PFSK-1 (cell line): ENCODE measurements around the gene NME7.

Source experiments
- FOXP2 ChIP-seq: optimal IDR thresholded peaks from 2 replicates; pipeline ENCODE3; 2011; ENCODE audit warnings: borderline replicate concordance, control low read depth, inconsistent platforms; ENCODE audit not compliant: insufficient read depth; ENCODE audit errors: extremely low read length, extremely low read depth
- POLR2AphosphoS5 ChIP-seq: IDR thresholded peaks from 2 replicates; pipeline ENCODE4 v1.6.1; 2012; ENCODE audit warnings: low read depth, mild to moderate bottlenecking, control low read depth, low read length, moderate library complexity
- REST ChIP-seq, 2 experiments: IDR thresholded peaks; 2 replicates each; pipeline versions ENCODE4 v1.6.1 to v1.8.0; 2011 to 2012; ENCODE audit warnings: low read depth in 2 of 2, low read length in 2 of 2, control low read depth in 1 of 2, inconsistent platforms in 1 of 2, mild to moderate bottlenecking in 1 of 2, moderate library complexity in 1 of 2; ENCODE audit not compliant: insufficient read depth in 1 of 2
- SIN3A ChIP-seq: IDR thresholded peaks from 2 replicates; pipeline ENCODE4 v1.6.1; 2012; ENCODE audit warnings: mild to moderate bottlenecking, low read length, moderate library complexity, borderline replicate concordance; ENCODE audit not compliant: insufficient read depth
- TAF1 ChIP-seq: IDR thresholded peaks from 2 replicates; pipeline ENCODE4 v1.6.1; 2012; ENCODE audit warnings: low read length, control low read depth, borderline replicate concordance; ENCODE audit not compliant: insufficient read depth

The NME7 gene

GRCh38 chr1:169240449-169241232 lies 127.0 kb downstream of the NME7 start:
- TF ChIP-seq FOXP2 (no peak), REST (IDR thresholded peaks at IDR 0.05; ENCODE audit: insufficient read depth in 1 of 2, low read depth in 2 of 2, low read length in 2 of 2) (no peak), POLR2AphosphoS5 (no peak), TAF1 (no peak), SIN3A (no peak)

- TF ChIP-seq REST (IDR thresholded peaks at IDR 0.05; ENCODE audit: insufficient read depth in 1 of 2, low read depth in 2 of 2, low read length in 2 of 2): no peak
- no peak for TF ChIP-seq SIN3A
- TF ChIP-seq POLR2AphosphoS5: no peak
- TF ChIP-seq TAF1: no peak
- no peak for TF ChIP-seq FOXP2
Measured at GRCh38 chr1:169236880-169237279, 130.7 kb downstream of the NME7 start.

GRCh38 chr1:169236143-169236542 lies 131.5 kb downstream of the NME7 start:
- no peak for TF ChIP-seq REST (IDR thresholded peaks at IDR 0.05; ENCODE audit: insufficient read depth in 1 of 2, low read depth in 2 of 2, low read length in 2 of 2)
- TF ChIP-seq FOXP2: no peak
- TF ChIP-seq SIN3A: no peak
- TF ChIP-seq POLR2AphosphoS5: no peak
- no peak for TF ChIP-seq TAF1

- no peak for TF ChIP-seq FOXP2
- no peak for TF ChIP-seq SIN3A
- no peak for TF ChIP-seq REST (IDR thresholded peaks at IDR 0.05; ENCODE audit: insufficient read depth in 1 of 2, low read depth in 2 of 2, low read length in 2 of 2)
- TF ChIP-seq POLR2AphosphoS5: no peak
Measured at GRCh38 chr1:169235568-169235967, 132.0 kb downstream of the NME7 start.
